ENCODE measurements around the gene SLC34A2. TPM values are rescaled to one million over a fixed set of nuclear protein-coding genes. Genes with fewer than 3 reads are reported as not detected.

Gene SLC34A2
- total and polyA plus RNA-seq, 10 donors, result 0.04 to 0.61 (median 0.16) TPM; not detected in 6

DNA sequence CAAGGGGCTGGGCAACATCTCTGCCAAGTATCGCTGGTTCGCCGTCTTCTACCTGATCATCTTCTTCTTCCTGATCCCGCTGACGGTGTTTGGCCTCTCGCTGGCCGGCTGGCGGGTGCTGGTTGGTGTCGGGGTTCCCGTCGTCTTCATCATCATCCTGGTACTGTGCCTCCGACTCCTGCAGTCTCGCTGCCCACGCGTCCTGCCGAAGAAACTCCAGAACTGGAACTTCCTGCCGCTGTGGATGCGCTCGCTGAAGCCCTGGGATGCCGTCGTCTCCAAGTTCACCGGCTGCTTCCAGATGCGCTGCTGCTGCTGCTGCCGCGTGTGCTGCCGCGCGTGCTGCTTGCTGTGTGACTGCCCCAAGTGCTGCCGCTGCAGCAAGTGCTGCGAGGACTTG, 20.6 kb downstream of the SLC34A2 start:
- DNase-seq, result no peak
- Histone ChIP-seq H3K4me3 (no peak overlapping the region), H3K27ac (no peak overlapping the region), H3K9me3 (no peaks in the 10 kb centered on the region), H3K4me1 (no peaks in the 10 kb centered on the region), H3K36me3 (no peaks in the 10 kb centered on the region), H3K27me3 (replicated peaks in 1 of 7) (no peaks in the 10 kb centered on the region)
- 88 to 95% (median 94%) methylated on average over 29 to 30 of the region's 30 CpGs for WGBS, 5 donors
- intact Hi-C loops (cut with DNase I; ENCODE audit: low total_unique reads), result no loop called here
- no peak for TF ChIP-seq POLR2AphosphoS5 (IDR thresholded peaks at IDR 0.05)
- TF ChIP-seq POLR2A (IDR thresholded peaks at IDR 0.05), result no peak
- TF ChIP-seq, protein P1, sequence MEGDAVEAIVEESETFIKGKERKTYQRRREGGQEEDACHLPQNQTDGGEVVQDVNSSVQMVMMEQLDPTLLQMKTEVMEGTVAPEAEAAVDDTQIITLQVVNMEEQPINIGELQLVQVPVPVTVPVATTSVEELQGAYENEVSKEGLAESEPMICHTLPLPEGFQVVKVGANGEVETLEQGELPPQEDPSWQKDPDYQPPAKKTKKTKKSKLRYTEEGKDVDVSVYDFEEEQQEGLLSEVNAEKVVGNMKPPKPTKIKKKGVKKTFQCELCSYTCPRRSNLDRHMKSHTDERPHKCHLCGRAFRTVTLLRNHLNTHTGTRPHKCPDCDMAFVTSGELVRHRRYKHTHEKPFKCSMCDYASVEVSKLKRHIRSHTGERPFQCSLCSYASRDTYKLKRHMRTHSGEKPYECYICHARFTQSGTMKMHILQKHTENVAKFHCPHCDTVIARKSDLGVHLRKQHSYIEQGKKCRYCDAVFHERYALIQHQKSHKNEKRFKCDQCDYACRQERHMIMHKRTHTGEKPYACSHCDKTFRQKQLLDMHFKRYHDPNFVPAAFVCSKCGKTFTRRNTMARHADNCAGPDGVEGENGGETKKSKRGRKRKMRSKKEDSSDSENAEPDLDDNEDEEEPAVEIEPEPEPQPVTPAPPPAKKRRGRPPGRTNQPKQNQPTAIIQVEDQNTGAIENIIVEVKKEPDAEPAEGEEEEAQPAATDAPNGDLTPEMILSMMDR (IDR thresholded peaks at IDR 0.05 in 8 of 11, conservative IDR thresholded peaks at IDR 0.05 in 3 of 11), result no peak

DNA sequence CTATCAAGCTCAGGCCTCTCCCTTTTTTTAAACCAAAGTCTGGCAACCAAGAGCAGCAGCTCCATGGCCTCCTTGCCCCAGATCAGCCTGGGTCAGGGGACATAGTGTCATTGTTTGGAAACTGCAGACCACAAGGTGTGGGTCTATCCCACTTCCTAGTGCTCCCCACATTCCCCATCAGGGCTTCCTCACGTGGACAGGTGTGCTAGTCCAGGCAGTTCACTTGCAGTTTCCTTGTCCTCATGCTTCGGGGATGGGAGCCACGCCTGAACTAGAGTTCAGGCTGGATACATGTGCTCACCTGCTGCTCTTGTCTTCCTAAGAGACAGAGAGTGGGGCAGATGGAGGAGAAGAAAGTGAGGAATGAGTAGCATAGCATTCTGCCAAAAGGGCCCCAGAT, 21.5 kb downstream of the SLC34A2 start:
- no peak for DNase-seq
- Histone ChIP-seq H3K27ac (no peak overlapping the region), H3K9me3 (no peaks in the 10 kb centered on the region), H3K27me3 (replicated peaks in 1 of 7) (no peaks in the 10 kb centered on the region), H3K36me3 (no peaks in the 10 kb centered on the region), H3K4me3 (no peak overlapping the region), H3K4me1 (no peaks in the 10 kb centered on the region)
- intact Hi-C loops (cut with DNase I; ENCODE audit: low total_unique reads), result no loop called here
- WGBS, 5 donors, result 81 to 90% (median 89%) methylated on average over 3 of the region's 3 CpGs
- TF ChIP-seq POLR2AphosphoS5 (IDR thresholded peaks at IDR 0.05), result no peak
- TF ChIP-seq POLR2A (IDR thresholded peaks at IDR 0.05), result no peak
- TF ChIP-seq, protein P1 (IDR thresholded peaks at IDR 0.05 in 8 of 11, conservative IDR thresholded peaks at IDR 0.05 in 3 of 11), result no peak

DNA sequence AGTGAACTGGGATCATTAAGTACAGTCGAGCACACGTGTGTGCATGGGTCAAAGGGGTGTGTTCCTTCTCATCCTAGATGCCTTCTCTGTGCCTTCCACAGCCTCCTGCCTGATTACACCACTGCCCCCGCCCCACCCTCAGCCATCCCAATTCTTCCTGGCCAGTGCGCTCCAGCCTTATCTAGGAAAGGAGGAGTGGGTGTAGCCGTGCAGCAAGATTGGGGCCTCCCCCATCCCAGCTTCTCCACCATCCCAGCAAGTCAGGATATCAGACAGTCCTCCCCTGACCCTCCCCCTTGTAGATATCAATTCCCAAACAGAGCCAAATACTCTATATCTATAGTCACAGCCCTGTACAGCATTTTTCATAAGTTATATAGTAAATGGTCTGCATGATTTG, 22.3 kb downstream of the SLC34A2 start:
- Histone ChIP-seq H3K9me3 (no peaks in the 10 kb centered on the region), H3K27ac (no peak overlapping the region), H3K4me1 (no peaks in the 10 kb centered on the region), H3K4me3 (no peak overlapping the region), H3K27me3 (replicated peaks in 1 of 7) (no peaks in the 10 kb centered on the region), H3K36me3 (no peaks in the 10 kb centered on the region)
- no peak for DNase-seq
- intact Hi-C loops (cut with DNase I; ENCODE audit: low total_unique reads), result no loop called here
- 78 to 95% (median 84%) methylated on average over 5 of the region's 5 CpGs for WGBS, 5 donors
- TF ChIP-seq, protein P1 (IDR thresholded peaks at IDR 0.05 in 8 of 11, conservative IDR thresholded peaks at IDR 0.05 in 3 of 11), result no peak
- no peak for TF ChIP-seq POLR2A (IDR thresholded peaks at IDR 0.05)
- TF ChIP-seq POLR2AphosphoS5 (IDR thresholded peaks at IDR 0.05), result no peak

DNA sequence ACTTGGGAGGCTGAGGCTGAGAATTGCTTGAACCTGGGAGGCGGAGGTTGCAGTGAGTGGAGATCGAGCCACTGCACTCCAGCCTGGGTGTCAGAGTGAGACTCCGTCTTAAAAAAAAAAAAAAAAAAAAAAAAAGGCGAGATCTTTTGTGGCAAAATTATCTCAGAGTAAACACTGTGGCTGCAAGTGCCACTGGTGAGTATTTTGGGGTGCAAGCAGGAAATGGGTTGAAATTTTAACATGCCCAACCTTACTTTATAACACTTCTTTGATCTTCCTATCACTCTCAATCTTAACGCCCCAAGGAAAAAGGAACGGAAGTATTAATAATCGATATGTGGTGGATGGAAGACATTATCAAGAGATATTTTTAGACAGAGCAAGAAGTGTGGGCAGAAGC, 32.1 kb downstream of the SLC34A2 start:
- 85 to 95% (median 90%) methylated on average over 7 of the region's 7 CpGs for WGBS, 5 donors
- intact Hi-C loops (cut with DNase I; ENCODE audit: low total_unique reads), result no loop called here
- no peak overlapping the region for H3K4me3 ChIP-seq

More for the DNA sequence above, 32.1 kb downstream of the SLC34A2 start:
- no peaks in the 10 kb centered on the region for H3K36me3 ChIP-seq
- no peak for DNase-seq
- TF ChIP-seq, protein P1 (IDR thresholded peaks at IDR 0.05 in 8 of 11, conservative IDR thresholded peaks at IDR 0.05 in 3 of 11), result no peak
- no peak for TF ChIP-seq POLR2A (IDR thresholded peaks at IDR 0.05)
- no peak for TF ChIP-seq POLR2AphosphoS5 (IDR thresholded peaks at IDR 0.05)
- H3K27me3 ChIP-seq (replicated peaks in 1 of 7), result no peaks in the 10 kb centered on the region
- H3K4me1 ChIP-seq, result no peaks in the 10 kb centered on the region
- no peak overlapping the region for H3K27ac ChIP-seq
- H3K9me3 ChIP-seq, result peaks cover 3 to 31% (median 25%) of the 10 kb centered on the region in 8 donors

Data from spleen (tissue), 11 donors.